ENCODE results near the gene HERPUD2.
"Not testable (repeated sequence)": the region's sequence is repeated elsewhere in the genome, so short reads cannot be mapped to it uniquely, and the experiment has no call there.

The HERPUD2 gene

GRCh38 chr7:35677582-35678356 lies 17.2 kb downstream of the HERPUD2 start:
- DNase-seq (ENCODE audit: low spot score), result no peak

- no peak for DNase-seq (ENCODE audit: low spot score)
Observed at GRCh38 chr7:35676211-35676610, 18.7 kb downstream of the HERPUD2 start.

- no peak for DNase-seq (ENCODE audit: low spot score)
Observed at GRCh38 chr7:35670856-35671569, 23.9 kb downstream of the HERPUD2 start.

GRCh38 chr7:35660411-35660810 lies 34.5 kb downstream of the HERPUD2 start:
- DNase-seq (ENCODE audit: low spot score), result not testable (repeated sequence)

- DNase-seq (ENCODE audit: low spot score), result no peak
Observed at GRCh38 chr7:35658606-35659201, 36.2 kb downstream of the HERPUD2 start.

GRCh38 chr7:35657125-35657524 lies 37.8 kb downstream of the HERPUD2 start:
- DNase-seq (ENCODE audit: low spot score), result no peak

GRCh38 chr7:35654558-35654957 lies 40.4 kb downstream of the HERPUD2 start:
- not testable (repeated sequence) for DNase-seq (ENCODE audit: low spot score)

- DNase-seq (ENCODE audit: low spot score), result no peak
Observed at GRCh38 chr7:35652124-35652523, 42.8 kb downstream of the HERPUD2 start.

- DNase-seq (ENCODE audit: low spot score), result no peak
Observed at GRCh38 chr7:35650751-35651150, 44.2 kb downstream of the HERPUD2 start.

DNA sequence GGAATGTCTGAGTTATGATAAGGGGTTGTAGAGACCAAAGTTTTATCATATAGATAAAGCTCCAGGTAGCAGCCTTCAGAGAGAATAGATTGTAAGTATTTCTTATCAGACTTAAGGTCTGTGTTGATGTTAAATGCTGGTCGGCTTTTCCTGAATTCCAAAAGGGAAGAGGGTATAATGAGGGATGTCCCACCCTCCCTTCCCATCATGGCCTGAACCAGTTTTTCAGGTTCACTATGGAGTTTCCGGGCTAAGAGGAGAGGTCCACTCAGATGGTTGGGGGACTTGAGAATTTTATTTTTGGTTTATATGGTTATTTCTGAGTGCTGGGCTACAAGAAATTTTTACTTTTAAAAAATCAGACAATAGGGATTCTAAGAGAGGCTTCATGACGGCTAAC lies 45.2 kb downstream of the HERPUD2 start:
- no peak for DNase-seq (ENCODE audit: low spot score)

- DNase-seq (ENCODE audit: low spot score), result peak; percentile 20
Observed at GRCh38 chr7:35648367-35648766, 46.6 kb downstream of the HERPUD2 start.

DNA sequence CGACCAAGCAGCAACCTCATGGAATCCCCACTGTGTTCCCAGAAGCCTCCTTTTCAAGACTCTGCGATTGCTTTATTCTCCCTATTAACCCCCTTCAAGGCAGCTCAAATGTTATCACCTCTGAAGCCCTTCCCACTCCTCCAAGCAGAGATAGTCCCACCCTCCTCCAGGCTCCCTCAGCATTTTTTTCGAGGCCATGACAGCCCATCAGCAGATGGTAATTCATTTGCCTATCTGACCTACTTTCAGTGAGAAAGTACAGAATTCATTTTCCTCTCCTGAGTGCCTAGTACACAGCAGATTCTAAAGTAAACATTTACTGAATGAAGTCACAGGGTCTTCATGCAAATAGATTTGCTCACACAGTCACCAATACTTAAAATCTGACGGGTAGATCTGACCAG lies 47.8 kb downstream of the HERPUD2 start:
- DNase-seq (ENCODE audit: low spot score), result peak; percentile 33

GRCh38 chr7:35646289-35647023 lies 48.5 kb downstream of the HERPUD2 start:
- no peak for DNase-seq (ENCODE audit: low spot score)

DNA sequence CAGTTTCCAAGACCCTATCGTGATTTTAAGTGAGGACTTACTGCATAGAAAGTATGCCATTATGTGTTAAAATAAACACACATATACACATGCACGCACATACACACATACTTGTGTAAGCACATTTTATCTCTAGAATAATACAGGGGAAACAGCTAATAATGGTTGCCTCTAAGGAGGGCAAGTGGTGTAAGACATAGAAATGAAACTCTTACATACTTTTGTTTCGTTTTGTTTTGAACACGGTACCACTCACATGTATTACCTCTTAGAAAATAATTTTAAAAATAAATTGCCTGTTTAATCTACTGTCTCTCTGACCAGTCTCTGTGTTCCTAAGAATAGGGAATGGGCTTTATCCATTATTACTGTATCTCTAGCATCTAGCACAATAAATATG lies 49.2 kb downstream of the HERPUD2 start:
- no peak for DNase-seq (ENCODE audit: low spot score)

GRCh38 chr7:35630024-35630972 lies 64.6 kb downstream of the HERPUD2 start:
- DNase-seq (ENCODE audit: low spot score), result no peak

DNA sequence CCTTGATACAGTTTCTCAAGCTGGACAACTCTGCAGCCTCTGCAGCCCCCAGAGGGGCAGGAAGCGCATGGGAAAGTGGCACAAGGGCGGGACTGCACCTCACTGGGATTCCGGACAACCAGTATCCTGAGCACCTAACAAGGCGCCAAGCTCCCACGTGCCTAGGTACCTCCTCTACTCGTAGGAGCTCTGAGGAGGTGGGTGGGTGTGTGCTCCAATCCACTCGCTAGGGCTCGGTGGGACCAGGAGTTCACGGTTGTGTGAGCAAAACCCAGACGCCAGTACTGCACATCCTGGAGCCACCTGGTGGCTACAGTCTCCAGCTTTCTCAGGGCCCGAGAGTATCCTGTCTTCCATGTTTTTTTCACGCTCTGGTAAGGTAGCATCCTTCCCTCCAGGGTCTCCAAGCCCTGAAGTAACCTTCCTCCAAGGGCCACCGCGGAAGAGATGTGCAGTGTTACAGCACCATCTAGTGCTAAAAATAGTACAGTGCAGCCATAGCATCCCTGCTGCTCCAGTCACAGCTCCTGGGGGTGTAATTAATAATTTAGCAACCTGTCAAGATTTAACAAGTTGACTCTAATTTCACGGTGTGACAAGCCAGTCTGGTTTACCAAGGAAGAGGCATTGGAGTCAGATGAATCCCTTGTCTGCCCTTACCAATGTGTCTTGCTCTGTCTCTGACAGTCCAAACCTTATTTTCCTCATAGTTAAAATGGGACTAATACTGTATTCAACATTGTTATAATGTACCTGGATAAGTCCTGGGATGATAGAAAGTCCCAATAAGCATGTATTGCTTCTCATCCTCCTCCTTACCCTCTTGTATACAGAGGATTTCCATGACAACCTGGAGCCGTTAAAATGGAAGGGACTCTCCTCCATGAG lies 70.4 kb downstream of the HERPUD2 start:
- peak; percentile 73 for DNase-seq (ENCODE audit: low spot score)

GRCh38 chr7:35623381-35623780 lies 71.6 kb downstream of the HERPUD2 start:
- no peak for DNase-seq (ENCODE audit: low spot score)

GRCh38 chr7:35619863-35620262 lies 75.1 kb downstream of the HERPUD2 start:
- DNase-seq (ENCODE audit: low spot score), result no peak

GRCh38 chr7:35617041-35617440 lies 77.9 kb downstream of the HERPUD2 start:
- DNase-seq (ENCODE audit: low spot score), result no peak

GRCh38 chr7:35613150-35613549 lies 81.8 kb downstream of the HERPUD2 start:
- DNase-seq (ENCODE audit: low spot score), result no peak

Measured in HuH-7 (cell line).